Umbilical cord (tissue), 2 donors: ENCODE data around the gene UGT1A8. TPM values are rescaled to one million over a fixed set of nuclear protein-coding genes. Genes with fewer than 3 reads are reported as not detected.
"Not testable (repeated sequence)": the region's sequence is repeated elsewhere in the genome, so short reads cannot be mapped to it uniquely, and the experiment has no call there.

Experiments used
- DNase-seq: peaks from one replicate; pipeline ENCODE4 v3.0.0-alpha.2; 2015; ENCODE audit warnings: low spot score
- total RNA-seq: library from RNA; depleted of rRNA; stranded (reverse); fragments of >200 nt; gene quantifications from one replicate; pipeline ENCODE4 v1.2.3, GENCODE V29; 2014; ENCODE audit warnings: low replicate concordance; ENCODE audit not compliant: insufficient read depth

UGT1A8 gene
- 6.5 TPM for total RNA-seq

DNA sequence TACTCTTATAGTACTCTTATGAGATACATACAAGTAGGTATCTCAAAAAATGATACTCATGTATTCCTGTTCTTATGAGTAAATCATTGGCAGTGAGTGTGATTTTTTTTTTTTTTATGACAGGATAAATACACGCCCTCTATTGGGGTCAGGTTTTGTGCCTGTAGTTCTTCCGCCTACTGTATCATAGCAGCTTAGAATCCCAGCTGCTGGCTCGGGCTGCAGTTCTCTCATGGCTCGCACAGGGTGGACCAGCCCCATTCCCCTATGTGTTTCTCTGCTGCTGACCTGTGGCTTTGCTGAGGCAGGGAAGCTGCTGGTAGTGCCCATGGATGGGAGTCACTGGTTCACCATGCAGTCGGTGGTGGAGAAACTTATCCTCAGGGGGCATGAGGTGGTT lies at the start of gene UGT1A8:
Gene UGT1A8 (plus strand): TSS at position 158 of the 400 bp plus-strand sequence. CDS start 75 bp downstream, at position 233.
- not testable (repeated sequence) for DNase-seq

DNA sequence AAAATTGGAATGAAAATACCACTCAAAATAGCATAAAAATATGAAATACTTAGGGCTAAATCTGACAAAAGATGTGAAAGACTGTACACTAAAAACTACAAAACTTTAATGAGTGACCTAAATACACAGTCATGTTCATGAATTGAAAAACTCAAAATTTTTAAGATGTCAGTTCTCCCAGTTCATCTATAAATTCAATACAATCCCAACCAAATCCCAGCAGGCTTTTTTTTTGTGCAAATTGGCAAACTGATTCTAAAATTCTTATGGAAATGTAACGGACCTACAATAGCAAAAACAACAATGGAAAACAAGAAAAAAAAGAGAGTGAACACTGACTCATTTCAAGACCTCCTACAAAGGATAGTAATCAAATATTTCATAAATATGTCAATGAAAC lies 46.4 kb upstream of the UGT1A8 start:
- no peak for DNase-seq

DNA sequence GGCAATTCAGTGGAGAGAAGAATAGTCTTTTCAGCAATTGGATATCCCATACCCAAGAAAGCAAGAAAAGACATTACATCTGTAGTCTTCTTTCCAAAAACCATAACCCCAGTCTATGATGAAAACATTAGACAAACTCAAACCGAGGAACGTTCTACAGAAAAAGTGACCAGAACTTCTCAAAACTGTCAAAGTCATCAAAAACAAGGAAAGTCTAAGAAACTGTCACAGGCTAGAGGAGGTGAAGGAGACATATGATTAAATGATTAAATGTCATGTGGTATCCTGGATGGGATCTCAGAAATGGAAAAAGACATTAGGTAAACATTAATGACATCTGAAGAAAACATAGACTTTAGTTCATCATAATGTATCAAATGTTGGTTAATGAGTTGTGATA lies 46.0 kb upstream of the UGT1A8 start:
- no peak for DNase-seq

GRCh38 chr2:233572468-233572867 lies 45.0 kb upstream of the UGT1A8 start:
- DNase-seq, result no peak

GRCh38 chr2:233577341-233577740 lies 40.1 kb upstream of the UGT1A8 start:
- not testable (repeated sequence) for DNase-seq

GRCh38 chr2:233583217-233583965 lies 34.0 kb upstream of the UGT1A8 start:
- not testable (repeated sequence) for DNase-seq

- no peak for DNase-seq
Measured at GRCh38 chr2:233584210-233584609, 33.2 kb upstream of the UGT1A8 start.

DNA sequence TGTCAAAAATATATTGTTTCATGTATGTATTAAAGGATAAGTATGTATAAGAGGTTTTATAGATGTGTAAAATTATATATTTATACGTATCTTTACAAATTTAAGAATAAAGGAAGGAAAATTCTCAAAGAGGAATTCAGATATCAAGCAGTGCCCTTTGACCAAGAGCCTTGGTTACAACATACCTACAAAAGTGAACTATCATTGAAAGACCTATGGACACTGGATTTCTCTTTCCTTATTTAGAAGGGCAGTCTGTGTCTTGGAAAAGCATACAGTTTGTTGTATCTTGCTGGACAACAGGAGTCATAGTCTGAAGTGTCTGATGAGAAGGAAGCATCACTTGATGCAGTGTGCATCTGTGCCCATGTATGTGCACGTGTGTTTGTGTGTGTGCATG lies 29.0 kb upstream of the UGT1A8 start:
- DNase-seq, result no peak

- not testable (repeated sequence) for DNase-seq
Measured at GRCh38 chr2:233592706-233593105, 24.7 kb upstream of the UGT1A8 start.

DNA sequence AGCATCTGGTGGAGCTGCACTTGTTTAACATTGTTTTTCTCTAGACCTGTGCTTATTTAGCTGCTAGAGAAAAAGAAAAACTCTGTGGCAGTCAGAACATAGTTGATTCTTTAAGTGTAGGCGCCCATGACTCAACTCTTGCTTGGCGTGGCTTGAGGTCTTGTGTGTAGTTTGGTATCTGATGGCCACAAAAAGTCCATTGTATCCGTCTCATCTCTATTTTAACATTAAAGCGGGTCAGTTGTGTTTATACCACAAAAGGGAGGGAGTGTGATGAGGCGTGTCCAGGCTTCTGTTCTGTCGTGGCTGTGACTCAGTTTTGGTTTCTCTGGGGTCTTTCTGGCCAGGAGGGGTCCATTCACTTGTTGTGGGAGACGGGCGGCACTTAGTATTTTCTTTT lies 24.2 kb upstream of the UGT1A8 start:
- no peak for DNase-seq

- DNase-seq, result no peak
Measured at GRCh38 chr2:233597522-233597921, 19.9 kb upstream of the UGT1A8 start.

DNA sequence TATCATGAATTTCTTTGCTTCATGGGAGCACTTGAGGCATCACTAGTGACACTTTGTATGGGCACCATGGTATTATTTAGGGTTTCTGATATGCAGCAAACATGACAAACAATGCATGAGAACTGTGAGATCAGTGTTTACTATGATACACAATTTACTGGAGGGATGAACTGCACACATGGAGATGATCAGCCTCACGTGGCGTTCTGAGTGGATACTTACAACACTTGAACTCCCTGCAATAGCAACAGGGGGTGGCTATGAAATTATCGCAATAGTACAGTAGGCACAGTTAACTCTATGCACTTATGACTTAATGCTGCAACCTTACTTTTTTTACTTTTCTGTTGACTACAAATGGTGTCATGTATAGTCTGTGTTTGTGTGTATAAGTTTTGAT lies 18.5 kb upstream of the UGT1A8 start:
- no peak for DNase-seq

- DNase-seq, result peak; percentile 51
Measured at GRCh38 chr2:233600386-233600785, 17.0 kb upstream of the UGT1A8 start.

DNA sequence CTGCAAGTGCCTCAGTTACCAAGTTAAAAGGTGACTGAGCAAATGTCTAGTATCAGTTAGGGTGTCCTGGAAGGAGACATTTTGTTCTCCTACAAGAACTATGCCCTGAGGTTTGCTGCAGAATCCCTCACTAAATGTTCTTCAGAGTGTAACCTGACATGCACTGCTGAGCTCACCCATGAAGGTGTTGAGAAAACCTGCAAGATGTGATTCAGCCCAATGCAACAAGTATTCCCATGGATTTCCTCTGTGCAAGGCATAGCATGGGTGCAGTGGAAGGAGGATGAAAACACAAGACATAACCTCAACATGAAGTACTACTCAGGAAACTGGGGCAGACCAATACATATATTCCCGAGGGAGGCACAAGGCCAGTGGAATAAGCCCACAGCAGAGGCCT lies 15.4 kb upstream of the UGT1A8 start:
- DNase-seq, result no peak

DNA sequence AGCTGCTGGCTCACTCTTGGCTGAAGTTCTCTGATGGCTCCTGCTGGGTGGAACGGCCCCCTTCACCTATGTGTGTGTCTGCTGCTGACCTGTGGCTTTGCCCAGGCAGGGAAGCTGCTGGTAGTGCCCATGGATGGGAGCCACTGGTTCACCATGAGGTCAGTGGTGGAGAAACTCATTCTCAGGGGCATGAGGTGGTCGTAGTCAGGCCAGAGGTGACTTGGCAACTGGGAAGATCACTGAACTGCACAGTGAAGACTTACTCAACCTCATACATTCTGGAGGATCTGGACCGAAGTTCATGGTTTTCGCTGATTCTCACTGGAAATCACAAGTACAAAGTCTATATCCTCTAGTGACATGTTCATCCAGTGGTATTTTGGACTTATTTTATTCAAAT lies 13.9 kb upstream of the UGT1A8 start:
- no peak for DNase-seq

DNA sequence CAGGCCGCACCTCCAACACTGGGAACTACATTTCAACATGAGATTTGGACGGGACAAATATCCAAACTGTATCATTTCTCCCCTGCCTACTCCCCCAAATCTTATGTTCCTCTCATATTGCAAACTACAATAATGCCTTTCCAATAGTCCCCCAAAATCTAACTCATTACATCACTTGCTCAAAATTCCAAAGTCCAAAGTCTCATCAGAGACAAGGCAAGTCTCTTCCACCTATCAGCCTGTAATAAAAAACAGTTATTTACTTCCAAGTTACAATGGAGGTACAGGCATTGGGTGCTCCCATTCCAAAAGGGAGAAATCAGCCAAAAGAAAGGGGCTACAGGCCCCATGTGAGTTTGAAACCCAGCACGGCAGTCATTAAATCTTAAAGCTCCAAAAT lies 12.6 kb upstream of the UGT1A8 start:
- no peak for DNase-seq

DNA sequence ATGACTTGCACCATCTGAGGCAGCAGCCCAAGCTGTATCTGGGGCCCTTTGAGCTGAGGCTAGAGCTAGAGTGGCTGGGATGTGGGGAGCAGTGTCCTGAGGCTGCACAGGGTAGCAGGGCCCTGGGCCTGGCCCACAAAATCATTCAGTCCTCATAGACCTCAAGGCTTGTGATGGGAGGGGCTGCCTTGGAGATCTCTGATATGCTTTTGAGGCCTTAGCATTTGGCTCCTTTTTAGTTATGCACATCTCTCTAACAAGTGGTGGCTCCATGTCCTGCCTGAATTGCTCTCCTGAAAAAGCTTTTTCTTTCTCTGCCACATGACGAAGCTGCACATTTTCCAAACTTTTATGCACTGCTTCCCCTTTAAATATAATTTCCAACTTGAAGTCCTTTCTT lies 11.8 kb upstream of the UGT1A8 start:
- no peak for DNase-seq

DNA sequence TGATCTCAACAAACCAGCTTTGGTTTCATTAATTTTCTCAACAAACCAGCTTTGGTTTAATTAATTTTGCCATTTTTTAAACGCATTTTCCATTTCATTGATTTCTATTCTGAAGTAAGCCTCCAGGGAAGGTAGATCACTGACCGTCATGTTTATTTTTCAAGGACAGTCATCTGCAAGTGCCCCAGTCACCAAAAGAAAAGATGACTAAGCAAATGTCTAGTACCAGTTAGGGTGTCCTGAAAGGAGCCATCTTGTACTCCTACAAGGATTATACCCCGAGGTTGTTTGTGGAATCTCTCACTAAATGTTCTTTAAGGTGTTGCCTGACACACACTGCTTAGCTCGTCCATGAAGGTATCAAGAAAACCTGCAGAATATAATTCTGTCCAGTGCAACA lies 6.1 kb upstream of the UGT1A8 start:
- DNase-seq, result no peak

DNA sequence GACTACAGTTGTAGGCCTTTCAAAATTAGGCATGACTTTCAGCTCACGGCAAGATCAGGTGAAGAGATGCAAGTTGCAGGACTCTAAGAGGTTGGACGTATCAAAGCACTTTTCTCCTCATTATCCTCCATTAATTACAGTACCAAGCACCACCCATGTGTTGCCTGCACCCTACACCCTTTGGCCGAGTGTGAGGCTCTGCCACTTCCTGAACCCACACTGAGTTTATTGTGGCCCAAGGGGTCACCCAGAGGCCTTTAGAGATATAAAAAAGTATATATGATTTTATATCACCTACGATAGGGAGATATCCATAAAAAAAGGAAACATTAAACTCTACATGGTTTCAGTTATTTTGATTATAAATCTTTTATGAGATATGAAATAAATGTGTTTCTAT lies 2.8 kb downstream of the UGT1A8 start:
- no peak for DNase-seq

DNA sequence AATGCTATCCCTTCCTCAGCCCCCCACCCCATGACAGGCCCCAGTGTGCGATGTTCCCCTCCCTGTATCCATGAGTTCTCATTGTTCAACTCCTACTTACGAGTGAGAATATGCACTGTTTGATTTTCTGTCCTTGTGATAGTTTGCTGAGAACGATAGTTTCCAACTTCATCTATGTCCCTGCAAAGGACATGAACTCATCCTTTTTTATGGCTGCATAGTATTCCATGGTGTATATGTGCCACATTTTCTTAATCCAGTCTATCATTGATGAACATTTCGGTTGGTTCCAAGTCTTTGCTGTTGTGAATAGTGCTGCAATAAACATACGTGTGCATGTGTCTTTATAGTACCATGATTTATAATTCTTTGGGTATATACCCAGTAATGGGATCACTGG lies 4.4 kb downstream of the UGT1A8 start:
- not testable (repeated sequence) for DNase-seq

DNA sequence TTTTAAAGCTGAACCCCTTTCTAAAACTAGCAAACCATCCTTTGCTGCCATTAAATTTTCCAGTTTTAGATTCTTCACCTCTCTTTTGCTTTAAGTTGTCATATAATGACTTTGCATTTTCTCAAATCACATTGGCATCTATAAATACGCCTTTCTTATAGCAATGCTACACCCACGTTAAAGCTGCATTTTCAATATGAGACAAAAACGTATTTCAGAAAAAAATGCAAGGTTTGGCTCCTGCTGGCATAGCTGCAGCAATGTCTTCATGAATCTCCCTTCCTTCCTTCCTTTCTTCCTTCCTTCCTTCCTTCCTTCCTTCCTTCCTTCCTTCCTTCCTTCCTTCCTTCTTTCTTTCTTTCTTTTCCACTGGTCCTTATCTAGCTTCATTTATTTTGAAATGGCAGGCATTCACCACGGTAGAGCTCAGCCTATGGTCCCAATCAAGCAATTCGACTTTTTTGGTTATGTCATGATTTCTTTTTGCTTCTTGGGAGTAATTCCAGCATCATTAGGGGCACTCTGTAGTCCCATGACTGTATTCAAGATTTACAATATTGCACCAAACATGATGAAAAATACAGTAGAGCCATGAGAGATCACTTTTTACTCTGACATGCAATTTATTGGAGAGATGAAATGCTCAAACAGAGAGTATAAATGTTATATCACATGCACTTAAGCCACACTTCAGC lies 10.0 kb downstream of the UGT1A8 start:
- no peak for DNase-seq

- not testable (repeated sequence) for DNase-seq
Measured at GRCh38 chr2:233636306-233636705, 18.9 kb downstream of the UGT1A8 start, which contains the start of gene UGT1A10. Gene UGT1A10 (plus strand): TSS chr2:233636448. CDS start chr2:233636523, 75 bp downstream.

- DNase-seq, result no peak
Measured at GRCh38 chr2:233638836-233639235, 21.4 kb downstream of the UGT1A8 start.
